HG03520 (cell line): ENCODE measurements around the gene ACHE.
A peak's percentile ranks its signal among the peaks of the same experiment; 100 is the strongest.

Experiments
- ATAC-seq: cut with Tn5 transposase; IDR thresholded peaks from one replicate; pipeline ENCODE4 v1.9.1; 2021; ENCODE audit warnings: mild to moderate bottlenecking, moderate library complexity; ENCODE audit not compliant: unreplicated experiment

Gene ACHE

GRCh38 chr7:100896732-100897608, 1.3 kb upstream of the ACHE start:
- no peak for ATAC-seq

- ATAC-seq: no peak
Measured at GRCh38 chr7:100895956-100896731, 456 bp upstream of the ACHE start.

GRCh38 chr7:100894860-100895700, 608 bp downstream of the ACHE start:
- no peak for ATAC-seq

GRCh38 chr7:100893910-100894721, 1.6 kb downstream of the ACHE start:
- ATAC-seq: no peak

- no peak for ATAC-seq
Measured at GRCh38 chr7:100893318-100893895, 2.3 kb downstream of the ACHE start.

- ATAC-seq: no peak
Measured at GRCh38 chr7:100892364-100893317, 3.0 kb downstream of the ACHE start.

- ATAC-seq: no peak
Measured at GRCh38 chr7:100891568-100892247, 4.0 kb downstream of the ACHE start.

GRCh38 chr7:100890653-100891567, 4.8 kb downstream of the ACHE start:
- no peak for ATAC-seq

- ATAC-seq: peak; percentile 7
Measured at GRCh38 chr7:100888988-100889750, 6.5 kb downstream of the ACHE start, which contains the start of gene UFSP1. Gene UFSP1, minus strand, starts transcription at chr7:100889715. Its CDS starts 444 bp downstream, at chr7:100889271.

- ATAC-seq: no peak
Measured at GRCh38 chr7:100888291-100888987, 7.2 kb downstream of the ACHE start.

- ATAC-seq: peak; percentile 42
Measured at GRCh38 chr7:100887516-100888290, 8.0 kb downstream of the ACHE start.

- ATAC-seq: no peak
Measured at GRCh38 chr7:100886936-100887515, 8.7 kb downstream of the ACHE start.

GRCh38 chr7:100886142-100886935, 9.3 kb downstream of the ACHE start:
- ATAC-seq: no peak
